Measurements from ENCODE around the gene SDCCAG8. TPM values are rescaled to one million over a fixed set of nuclear protein-coding genes. Genes with fewer than 3 reads are reported as not detected.

SDCCAG8 gene
- total RNA-seq, 2 donors from 2014 or later = 18.4 to 18.8 TPM

DNA sequence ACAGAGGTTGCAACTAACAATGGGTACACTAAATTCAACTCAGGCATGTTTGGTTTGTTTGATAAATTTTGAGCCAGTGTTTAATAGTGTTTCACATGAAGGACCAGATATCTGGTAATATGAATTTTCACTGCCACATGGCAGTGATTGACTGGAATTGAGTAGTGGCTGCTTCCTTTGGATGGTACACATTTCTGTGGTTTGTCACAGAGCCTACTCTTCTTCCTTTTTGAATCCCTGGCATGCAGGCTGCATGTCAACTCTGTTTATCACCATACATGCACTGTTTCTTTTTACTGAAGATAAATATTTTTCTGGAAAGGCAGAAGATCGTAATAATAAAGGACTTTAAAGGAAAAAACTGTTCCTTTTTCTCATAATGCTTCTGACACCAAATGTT lies 35.5 kb downstream of the SDCCAG8 start:
- TF ChIP-seq, protein P1, sequence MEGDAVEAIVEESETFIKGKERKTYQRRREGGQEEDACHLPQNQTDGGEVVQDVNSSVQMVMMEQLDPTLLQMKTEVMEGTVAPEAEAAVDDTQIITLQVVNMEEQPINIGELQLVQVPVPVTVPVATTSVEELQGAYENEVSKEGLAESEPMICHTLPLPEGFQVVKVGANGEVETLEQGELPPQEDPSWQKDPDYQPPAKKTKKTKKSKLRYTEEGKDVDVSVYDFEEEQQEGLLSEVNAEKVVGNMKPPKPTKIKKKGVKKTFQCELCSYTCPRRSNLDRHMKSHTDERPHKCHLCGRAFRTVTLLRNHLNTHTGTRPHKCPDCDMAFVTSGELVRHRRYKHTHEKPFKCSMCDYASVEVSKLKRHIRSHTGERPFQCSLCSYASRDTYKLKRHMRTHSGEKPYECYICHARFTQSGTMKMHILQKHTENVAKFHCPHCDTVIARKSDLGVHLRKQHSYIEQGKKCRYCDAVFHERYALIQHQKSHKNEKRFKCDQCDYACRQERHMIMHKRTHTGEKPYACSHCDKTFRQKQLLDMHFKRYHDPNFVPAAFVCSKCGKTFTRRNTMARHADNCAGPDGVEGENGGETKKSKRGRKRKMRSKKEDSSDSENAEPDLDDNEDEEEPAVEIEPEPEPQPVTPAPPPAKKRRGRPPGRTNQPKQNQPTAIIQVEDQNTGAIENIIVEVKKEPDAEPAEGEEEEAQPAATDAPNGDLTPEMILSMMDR (IDR thresholded peaks at IDR 0.05) = no peak
- Histone ChIP-seq H3K4me1 (no peaks in the 10 kb centered on the region), H3K9me3 (no peaks in the 10 kb centered on the region), H3K36me3 (no peaks in the 10 kb centered on the region), H3K9ac (ENCODE audit: low read depth in 2 of 2, low read length in 2 of 2) (no peak overlapping the region), H3K4me3 (no peak overlapping the region), H3K27ac (no peak overlapping the region), H3K27me3 (no peaks in the 10 kb centered on the region)
- intact Hi-C loops (cut with DNase I) = no loop called here
- no peak for DNase-seq

- no peaks in the 10 kb centered on the region for H3K9me3 ChIP-seq
- TF ChIP-seq, protein P1 (IDR thresholded peaks at IDR 0.05) = no peak
- H3K36me3 ChIP-seq = no peaks in the 10 kb centered on the region
- no peak overlapping the region for H3K27ac ChIP-seq
- H3K4me3 ChIP-seq = no peak overlapping the region
- intact Hi-C loops (cut with DNase I) = no loop called here
- no peaks in the 10 kb centered on the region for H3K27me3 ChIP-seq
- H3K9ac ChIP-seq (ENCODE audit: low read depth in 2 of 2, low read length in 2 of 2) = no peak overlapping the region
- no peaks in the 10 kb centered on the region for H3K4me1 ChIP-seq
- DNase-seq = no peak
Observed at GRCh38 chr1:243292117-243292516, 36.3 kb downstream of the SDCCAG8 start.

GRCh38 chr1:243293941-243294722 lies 38.3 kb downstream of the SDCCAG8 start:
- H3K9ac ChIP-seq (ENCODE audit: low read depth in 2 of 2, low read length in 2 of 2) = no peak overlapping the region
- intact Hi-C loops (cut with DNase I) = no loop called here

GRCh38 chr1:243294723-243295121 lies 38.9 kb downstream of the SDCCAG8 start:
- Histone ChIP-seq H3K4me1 (no peaks in the 10 kb centered on the region), H3K27ac (no peak overlapping the region), H3K4me3 (no peak overlapping the region), H3K9me3 (no peaks in the 10 kb centered on the region), H3K36me3 (no peaks in the 10 kb centered on the region), H3K27me3 (no peaks in the 10 kb centered on the region), H3K9ac (ENCODE audit: low read depth in 2 of 2, low read length in 2 of 2) (no peak overlapping the region)
- no peak for DNase-seq
- intact Hi-C loops (cut with DNase I) = no loop called here
- TF ChIP-seq, protein P1 (IDR thresholded peaks at IDR 0.05) = no peak

More at GRCh38 chr1:243293941-243294722, 38.3 kb downstream of the SDCCAG8 start:
- H3K4me1 ChIP-seq = no peaks in the 10 kb centered on the region
- TF ChIP-seq, protein P1 (IDR thresholded peaks at IDR 0.05) = no peak
- H3K9me3 ChIP-seq = no peaks in the 10 kb centered on the region
- no peak for DNase-seq
- H3K36me3 ChIP-seq = no peaks in the 10 kb centered on the region
- H3K27ac ChIP-seq = no peak overlapping the region
- no peaks in the 10 kb centered on the region for H3K27me3 ChIP-seq
- H3K4me3 ChIP-seq = no peak overlapping the region

DNA sequence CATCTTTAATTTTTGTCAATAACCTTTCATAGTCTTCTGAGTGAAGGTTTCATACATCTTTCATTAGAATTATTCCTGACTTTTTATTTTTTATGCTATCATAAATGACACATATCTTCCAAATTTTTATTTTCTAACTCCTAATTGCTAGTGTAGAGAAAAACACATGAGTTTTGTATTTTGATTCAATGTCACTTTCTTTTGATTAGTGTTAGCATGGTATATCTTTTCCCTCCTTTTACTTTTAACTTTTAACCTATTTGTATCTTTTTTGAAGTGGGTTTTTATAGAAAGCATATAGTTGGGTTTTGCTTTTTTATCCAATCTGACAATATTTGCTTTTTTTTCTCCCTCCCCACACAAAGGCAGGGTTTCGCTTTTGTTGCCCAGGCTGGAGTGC lies 43.2 kb downstream of the SDCCAG8 start:
- H3K4me1 ChIP-seq = no peaks in the 10 kb centered on the region
- no peak overlapping the region for H3K4me3 ChIP-seq
- no peak for DNase-seq
- H3K27me3 ChIP-seq = no peaks in the 10 kb centered on the region
- H3K36me3 ChIP-seq = no peaks in the 10 kb centered on the region
- H3K9me3 ChIP-seq = no peaks in the 10 kb centered on the region
- no peak overlapping the region for H3K27ac ChIP-seq
- H3K9ac ChIP-seq (ENCODE audit: low read depth in 2 of 2, low read length in 2 of 2) = no peak overlapping the region
- TF ChIP-seq, protein P1 (IDR thresholded peaks at IDR 0.05) = no peak
- intact Hi-C loops (cut with DNase I) = no loop called here
